OCI-LY7 (cell line): ENCODE measurements around the gene KCNMA1.

Source experiments
- CTCF ChIP-seq: fragments of 200-600 bp; sonication (generic); conservative IDR thresholded peaks from 2 replicates; pipeline ENCODE4 v1.5.1; 2014; ENCODE audit warnings: mild to moderate bottlenecking, antibody characterized with exemption, low read length, moderate library complexity, mixed read lengths
- EZH2phosphoT487 ChIP-seq: fragments of 200-600 bp; sonication (generic); IDR thresholded peaks from 2 replicates; pipeline ENCODE4 v1.6.1; 2018; ENCODE audit warnings: low read depth, borderline replicate concordance, mild to moderate bottlenecking, mixed run types, antibody characterized with exemption, low read length, moderate library complexity, mixed read lengths

- TF ChIP-seq EZH2phosphoT487, result no peak
- no peak for TF ChIP-seq CTCF
These were observed 344.3 kb downstream of the KCNMA1 start for GRCh38 chr10:77293347-77293746.
